WTC11 (cell line): ENCODE results near the gene TRMU. TPM values are rescaled to one million over a fixed set of nuclear protein-coding genes. Genes with fewer than 3 reads are reported as not detected.
A peak's percentile ranks its signal among the peaks of the same experiment; 100 is the strongest.

Experiments used
- ATAC-seq: fragments of 200-7000 bp; cut with Tn5 transposase; 2 replicates; pipeline ENCODE4 v1.10.0; 2021; ENCODE audit warnings: mild to moderate bottlenecking, moderate library complexity
- CTCF ChIA-PET: fragments of 300-600 bp; sonication (Branson Sonifier 250); formaldehyde crosslinking; loops from one replicate; lab custom pipeline; 2021; ENCODE audit warnings: antibody characterized with exemption; lab: Charles Lee
- POLR2A ChIA-PET: fragments of 350-600 bp; sonication (Branson Sonifier 250); formaldehyde crosslinking; loops from one replicate; lab custom pipeline; 2021; ENCODE audit warnings: antibody characterized with exemption; lab: Charles Lee
- DNase-seq: peaks from one replicate; pipeline ENCODE4 v3.0.0; 2021; ENCODE audit warnings: low spot score
- H3K27ac Mint-ChIP-seq: 2 replicates; pipeline ENCODE4 v1.8.0; 2021; ENCODE audit warnings: mixed read lengths
- H3K27me3 Mint-ChIP-seq: 2 replicates; pipeline ENCODE4 v1.8.0; 2021; ENCODE audit warnings: low read depth, mild to moderate bottlenecking, moderate library complexity, mixed read lengths
- H3K36me3 Mint-ChIP-seq: 2 replicates; pipeline ENCODE4 v1.8.0; 2021; ENCODE audit warnings: mixed read lengths
- H3K4me1 Mint-ChIP-seq: 2 replicates; pipeline ENCODE4 v1.8.0; 2022; ENCODE audit warnings: mixed read lengths
- H3K4me3 Mint-ChIP-seq: 2 replicates; pipeline ENCODE4 v1.8.0; 2021; ENCODE audit warnings: mild to moderate bottlenecking, moderate library complexity, mixed read lengths
- H3K9me3 Mint-ChIP-seq: 2 replicates; pipeline ENCODE4 v1.8.0; 2021; ENCODE audit warnings: mixed read lengths
- ARID4B ChIP-seq: sonication (generic); formaldehyde crosslinking; IDR thresholded peaks from 2 replicates; pipeline ENCODE4 v1.8.0; 2023; ENCODE audit warnings: missing genetic modification reagents, mild to moderate bottlenecking, borderline replicate concordance
- ATF3 ChIP-seq: sonication (generic); formaldehyde crosslinking; conservative IDR thresholded peaks from 2 replicates; pipeline ENCODE4 v1.8.1; 2022; ENCODE audit warnings: mild to moderate bottlenecking, missing genetic modification reagents
- CBFB ChIP-seq: sonication (generic); formaldehyde crosslinking; IDR thresholded peaks from 2 replicates; pipeline ENCODE4 v1.8.1; 2022; ENCODE audit warnings: mild to moderate bottlenecking, low read depth, missing genetic modification reagents
- CTCF ChIP-seq: fragments of 200-600 bp; IDR thresholded peaks from 2 replicates; pipeline ENCODE4 v1.8.0; 2022; ENCODE audit warnings: antibody characterized with exemption
- ERG ChIP-seq: fragments of 250-450 bp; sonication (Bioruptor Pico); IDR thresholded peaks from 2 replicates; pipeline ENCODE4 v1.8.0; 2021; ENCODE audit warnings: mild to moderate bottlenecking
- GTF2I ChIP-seq: fragments of 250-450 bp; sonication (Bioruptor Pico); conservative IDR thresholded peaks from 2 replicates; pipeline ENCODE4 v1.4.0; 2021; ENCODE audit warnings: mild to moderate bottlenecking
- IRF1 ChIP-seq: sonication (generic); formaldehyde crosslinking; IDR thresholded peaks from 2 replicates; pipeline ENCODE4 v1.8.0; 2023; ENCODE audit warnings: missing genetic modification reagents
- KAT7 ChIP-seq: sonication (generic); formaldehyde crosslinking; IDR thresholded peaks from 2 replicates; pipeline ENCODE4 v1.8.1; 2023; ENCODE audit warnings: missing genetic modification reagents, mild to moderate bottlenecking, borderline replicate concordance
- MAX ChIP-seq: sonication (generic); formaldehyde crosslinking; IDR thresholded peaks from 2 replicates; pipeline ENCODE4 v1.8.0; 2022; ENCODE audit warnings: mild to moderate bottlenecking, missing genetic modification reagents
- MXD4 ChIP-seq: fragments of 250-450 bp; sonication (Bioruptor Pico); IDR thresholded peaks from 2 replicates; pipeline ENCODE4 v1.8.0; 2021; ENCODE audit warnings: mild to moderate bottlenecking, moderate library complexity, borderline replicate concordance
- OVOL2 ChIP-seq: fragments of 250-450 bp; sonication (Bioruptor Pico); IDR thresholded peaks from 2 replicates; pipeline ENCODE4 v1.9.0; 2021; ENCODE audit warnings: mild to moderate bottlenecking, borderline replicate concordance
- ZMAT4 ChIP-seq: fragments of 250-450 bp; sonication (Bioruptor Pico); IDR thresholded peaks from 2 replicates; pipeline ENCODE4 v1.9.0; 2021; ENCODE audit warnings: mild to moderate bottlenecking
- ZNF219 ChIP-seq: sonication (generic); formaldehyde crosslinking; IDR thresholded peaks from 2 replicates; pipeline ENCODE4 v1.8.0; 2023; ENCODE audit warnings: missing genetic modification reagents, mild to moderate bottlenecking, borderline replicate concordance
- ZNF263 ChIP-seq: sonication (generic); formaldehyde crosslinking; IDR thresholded peaks from 2 replicates; pipeline ENCODE4 v1.8.1; 2022; ENCODE audit warnings: low read depth, mild to moderate bottlenecking, moderate library complexity, missing genetic modification reagents
- ZNF532 ChIP-seq: fragments of 250-450 bp; sonication (Bioruptor Pico); IDR thresholded peaks from 2 replicates; pipeline ENCODE4 v1.9.0; 2021; ENCODE audit warnings: mild to moderate bottlenecking, borderline replicate concordance
- ZSCAN18 ChIP-seq: fragments of 250-450 bp; sonication (Bioruptor Pico); IDR thresholded peaks from 2 replicates; pipeline ENCODE4 v2.1.2; 2022; ENCODE audit warnings: mild to moderate bottlenecking, moderate library complexity
- total RNA-seq: library from RNA; stranded (reverse); gene quantifications from 3 replicates; pipeline ENCODE4 v1.2.3, GENCODE V29; 2021

Gene TRMU
- total RNA-seq, 1 experiment from 2014 or later = 103 TPM

- no peak for TF ChIP-seq CTCF
Observed at GRCh38 chr22:46319319-46319718, 16.2 kb upstream of the TRMU start (continued).

- H3K4me1 Mint-ChIP-seq = no peaks in the 10 kb centered on the region
- no peak for ATAC-seq
- H3K27ac Mint-ChIP-seq = no peak overlapping the region
- no peak for TF ChIP-seq MAX (CRISPR knock-in tag)
- no peak for TF ChIP-seq IRF1
- TF ChIP-seq CBFB (CRISPR knock-in tag) = no peak
- TF ChIP-seq MXD4 (CRISPR knock-in tag) = no peak
- no peak for TF ChIP-seq ZSCAN18 (CRISPR knock-in tag)
- no peak for TF ChIP-seq GTF2I (CRISPR knock-in tag)
- no peak for TF ChIP-seq ZMAT4 (CRISPR knock-in tag)
- no peak for TF ChIP-seq ZNF532 (CRISPR knock-in tag)
- ChIA-PET CTCF (interaction anchor here (0.6 kb wide), 1 partner anchor 66 kb away, joined by 3 read pairs; no protein-coding TSS in a partner anchor), POLR2A (no interaction called here)
- peaks cover 59% of the 10 kb centered on the region for H3K36me3 Mint-ChIP-seq
- no peak overlapping the region for H3K4me3 Mint-ChIP-seq
- H3K27me3 Mint-ChIP-seq = no peaks in the 10 kb centered on the region
- H3K9me3 Mint-ChIP-seq = no peaks in the 10 kb centered on the region
- DNase-seq = no peak
Observed at GRCh38 chr22:46320166-46320710, 15.3 kb upstream of the TRMU start.

- POLR2A ChIA-PET = no interaction called here
- TF ChIP-seq KAT7 (CRISPR knock-in tag) = no peak
- TF ChIP-seq ARID4B (CRISPR knock-in tag) = no peak
- no peak for TF ChIP-seq OVOL2
- TF ChIP-seq ERG (CRISPR knock-in tag) = no peak
- no peak for TF ChIP-seq ATF3 (CRISPR knock-in tag)
- TF ChIP-seq ZNF219 (CRISPR knock-in tag) = no peak
- no peak for TF ChIP-seq ZNF263
Observed at GRCh38 chr22:46320716-46321386, 14.7 kb upstream of the TRMU start.

More at GRCh38 chr22:46320716-46321386, 14.7 kb upstream of the TRMU start:
- ATAC-seq (no peak), DNase-seq (no peak)
- no peaks in the 10 kb centered on the region for H3K4me1 Mint-ChIP-seq
- H3K27me3 Mint-ChIP-seq = no peaks in the 10 kb centered on the region
- no peaks in the 10 kb centered on the region for H3K9me3 Mint-ChIP-seq
- H3K36me3 Mint-ChIP-seq = peaks cover 58% of the 10 kb centered on the region
- 0 out of 2 replicates have a peak overlapping the region, but pooled peaks have one; percentile 24 for H3K27ac Mint-ChIP-seq
- CTCF ChIA-PET = no interaction called here
- no peak overlapping the region for H3K4me3 Mint-ChIP-seq
